ELF-1 (cell line): ENCODE measurements around the gene ULBP3.
"Not testable (repeated sequence)": the region's sequence is repeated elsewhere in the genome, so short reads cannot be mapped to it uniquely, and the experiment has no call there.

Experiments used
- DNase-seq: peaks from one replicate; pipeline ENCODE4 v3.0.0-alpha.2; 2016; ENCODE audit warnings: low read depth, low spot score

The ULBP3 gene

DNA sequence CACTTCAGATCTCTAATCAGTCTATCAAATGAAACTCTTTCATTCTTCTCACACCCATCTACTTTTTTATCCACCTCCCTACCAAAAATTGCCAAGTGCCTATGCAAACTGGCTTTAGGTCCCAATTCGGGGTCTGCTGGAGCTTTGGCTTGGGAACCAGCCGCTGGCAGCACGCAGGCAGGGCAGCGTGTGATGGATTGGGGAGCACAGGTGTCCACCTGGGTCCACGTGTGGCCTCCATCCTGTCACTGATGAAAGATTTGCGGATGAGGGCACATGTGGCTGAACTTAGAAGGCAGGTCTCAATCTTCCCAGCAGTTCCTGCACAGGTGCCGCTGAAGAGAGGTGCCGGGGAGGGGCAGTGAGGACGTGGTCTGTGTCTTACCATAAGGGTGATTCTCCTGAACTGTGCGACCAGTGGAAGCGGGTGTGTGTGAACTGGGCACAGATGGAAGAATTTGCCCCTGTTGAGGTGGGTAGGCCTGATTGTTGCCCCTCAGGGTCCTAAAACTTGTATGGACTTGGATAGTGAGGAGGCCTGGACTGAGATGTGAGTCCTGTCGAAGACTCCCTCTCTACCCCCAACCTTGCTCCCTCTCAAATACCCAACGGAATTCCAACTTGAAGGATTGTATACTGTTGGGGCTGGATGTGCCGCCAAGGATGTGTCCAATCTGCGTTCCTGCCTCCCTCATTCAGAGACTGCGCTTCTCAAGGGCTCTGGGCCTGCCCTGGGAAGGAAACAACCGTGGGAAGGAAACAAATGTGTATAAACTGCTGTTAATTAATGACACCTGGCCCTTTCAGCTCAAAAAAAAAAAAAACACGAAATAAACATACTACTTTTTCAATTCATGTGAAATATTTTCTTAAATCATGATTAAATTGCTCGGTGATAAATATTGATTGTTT, 25.2 kb downstream of the ULBP3 start:
- no peak for DNase-seq

DNA sequence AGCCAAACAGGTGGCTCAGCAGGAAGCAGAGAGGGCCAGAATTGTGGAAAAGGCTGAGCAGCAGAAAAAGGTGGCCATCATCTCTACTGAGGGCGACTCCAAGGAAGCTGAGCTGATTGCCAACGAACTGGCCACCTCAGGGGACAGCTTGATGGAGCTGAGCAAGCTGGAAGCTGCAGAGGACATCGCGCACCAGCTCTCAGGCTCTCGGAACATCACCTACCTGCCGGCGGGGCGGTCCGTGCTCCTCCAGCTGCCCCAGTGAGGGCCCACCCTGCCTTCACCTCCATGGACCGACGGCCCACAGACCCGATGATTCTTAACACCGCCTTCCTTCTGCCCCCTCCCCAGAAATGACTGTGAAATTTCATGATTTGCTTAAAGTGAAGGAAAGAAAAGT, 25.8 kb downstream of the ULBP3 start:
- DNase-seq = no peak

DNA sequence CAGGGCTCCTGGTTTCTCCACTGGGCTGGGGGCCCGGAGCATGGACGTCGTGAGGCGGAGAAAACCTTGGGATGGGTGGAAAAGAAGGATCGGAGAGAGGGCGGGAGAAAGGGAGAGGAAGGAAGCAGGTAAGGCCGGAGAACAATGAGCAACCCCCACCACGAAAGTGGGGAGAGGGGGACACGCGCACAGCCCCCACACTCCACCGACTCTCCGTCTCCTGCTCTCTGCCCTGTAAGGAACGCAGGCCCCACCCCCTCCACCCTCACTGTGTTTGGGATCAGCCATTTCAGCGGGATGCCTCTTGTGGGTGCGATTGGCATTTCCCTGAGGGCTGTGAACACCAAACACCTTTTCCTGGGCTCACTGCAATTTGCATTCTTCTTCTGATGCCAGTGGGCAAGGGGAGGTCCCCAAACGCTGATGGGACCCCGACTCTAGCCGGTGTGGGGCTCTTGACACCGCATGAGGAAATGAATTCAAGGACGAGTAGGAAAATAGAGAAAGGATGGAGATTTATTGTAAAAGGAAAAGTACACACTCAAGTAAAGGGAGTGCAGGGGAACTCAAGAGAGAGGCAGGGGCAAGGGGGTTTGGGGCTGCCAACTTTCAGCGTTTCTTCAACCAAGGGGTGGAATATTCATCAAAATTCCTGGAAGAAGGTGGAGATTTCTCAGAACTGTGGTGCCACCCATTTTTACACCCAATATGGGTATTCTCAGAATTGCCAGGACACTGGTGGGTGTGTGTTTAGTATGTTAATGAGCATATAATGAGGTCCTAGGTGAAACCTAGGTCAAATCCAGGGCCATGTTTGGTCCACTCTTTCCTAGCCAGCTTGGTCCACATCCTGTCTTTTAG, 30.5 kb downstream of the ULBP3 start:
- DNase-seq = no peak

DNA sequence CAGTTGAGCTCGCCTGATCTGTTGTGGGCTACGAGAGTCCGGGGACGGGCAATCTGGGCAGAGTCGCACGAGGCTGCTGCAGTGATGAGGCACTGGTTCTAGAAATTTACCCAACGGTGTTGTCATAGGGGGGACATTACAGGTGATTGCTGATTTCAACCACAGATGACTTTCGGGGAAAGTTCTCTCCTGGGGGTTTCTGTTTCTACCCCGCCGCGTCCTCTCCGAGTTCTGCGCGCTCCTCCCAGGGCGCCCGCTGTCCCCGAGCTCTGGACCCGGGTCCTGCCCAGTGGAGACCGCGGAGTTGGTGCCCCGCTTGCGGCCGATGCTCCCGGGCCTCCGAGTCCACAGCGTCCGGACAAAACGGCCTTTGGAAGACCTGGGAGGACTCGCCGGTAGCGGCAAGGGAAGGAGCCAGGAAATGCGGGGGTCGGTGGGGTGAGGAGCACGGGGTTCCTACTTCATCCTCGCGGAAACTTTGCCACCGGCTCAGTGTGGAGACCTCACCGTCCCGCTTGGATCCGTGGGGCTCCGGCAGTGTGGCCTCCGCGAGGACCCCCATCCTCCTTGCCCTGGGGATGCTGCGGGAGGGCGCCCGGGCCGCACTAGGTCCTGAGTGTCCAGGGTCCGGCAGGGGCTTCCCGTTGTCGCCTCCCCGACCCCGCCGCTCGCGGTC, 31.3 kb downstream of the ULBP3 start:
- DNase-seq = no peak

DNA sequence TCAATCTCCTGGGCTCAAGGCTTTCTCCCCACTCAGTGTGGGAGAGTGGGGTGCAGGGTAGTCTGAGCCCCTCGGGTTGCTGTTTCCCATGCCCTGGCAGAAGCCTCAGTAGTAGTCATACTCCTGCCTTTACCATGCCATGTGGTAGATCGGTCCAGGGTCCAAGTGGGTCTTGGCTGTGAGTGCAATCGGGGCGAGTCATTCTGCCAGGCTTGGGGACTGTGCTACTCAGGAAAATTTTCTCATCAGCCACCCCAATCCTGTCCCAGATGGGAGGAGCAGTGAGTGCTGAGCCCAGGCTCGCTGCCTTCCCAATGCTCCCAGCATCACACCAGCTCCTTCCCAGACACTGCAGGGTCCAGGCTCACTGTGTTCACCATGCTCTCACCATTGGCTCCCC, 32.8 kb downstream of the ULBP3 start:
- DNase-seq = no peak

DNA sequence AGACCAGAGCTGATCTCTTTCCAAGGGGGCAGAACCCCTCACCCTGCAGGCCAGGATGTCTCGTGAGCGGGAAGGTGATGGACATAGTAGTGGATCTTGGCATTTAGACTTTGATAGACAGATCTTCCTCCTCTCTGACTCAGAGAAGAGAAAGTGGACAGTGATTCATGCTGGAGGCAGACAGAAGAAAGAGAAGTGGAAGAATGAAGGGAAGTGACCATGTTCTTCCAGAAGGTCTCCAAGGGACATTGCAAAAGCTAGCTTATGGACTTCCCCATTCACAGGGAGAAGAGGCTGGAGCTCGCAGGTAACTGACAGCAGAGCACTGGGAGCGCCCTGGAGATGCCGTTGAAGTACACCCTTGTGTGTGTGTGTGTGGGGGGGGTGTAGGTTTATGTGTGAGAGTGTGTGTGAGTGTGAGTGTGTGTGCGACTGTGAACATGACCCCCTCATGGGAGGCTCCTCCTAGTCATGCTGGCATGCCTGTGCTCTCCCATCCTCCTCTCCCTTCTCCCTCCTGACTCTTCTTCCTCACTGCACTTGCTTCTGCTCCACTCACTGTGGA, 35.6 kb downstream of the ULBP3 start:
- DNase-seq = no peak

DNA sequence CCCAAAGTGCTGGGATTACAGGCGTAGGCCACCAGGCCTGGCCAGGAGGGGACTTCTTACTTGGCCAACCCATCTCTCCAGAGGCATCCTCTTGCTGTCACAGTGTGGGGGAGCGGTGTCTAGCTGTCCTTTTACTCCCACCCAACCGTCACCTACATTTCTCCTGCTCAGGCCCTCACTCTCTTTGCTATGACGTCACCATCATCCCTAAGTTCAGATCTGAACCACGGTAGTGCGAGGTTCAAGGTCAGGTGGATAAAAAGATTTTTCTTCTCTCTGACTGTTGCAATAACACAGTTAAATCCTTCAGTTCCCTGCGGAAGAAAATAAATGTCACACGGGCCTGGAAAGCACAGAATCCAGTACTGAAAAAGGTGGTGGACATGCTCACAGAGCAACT, 36.3 kb downstream of the ULBP3 start:
- DNase-seq = no peak

DNA sequence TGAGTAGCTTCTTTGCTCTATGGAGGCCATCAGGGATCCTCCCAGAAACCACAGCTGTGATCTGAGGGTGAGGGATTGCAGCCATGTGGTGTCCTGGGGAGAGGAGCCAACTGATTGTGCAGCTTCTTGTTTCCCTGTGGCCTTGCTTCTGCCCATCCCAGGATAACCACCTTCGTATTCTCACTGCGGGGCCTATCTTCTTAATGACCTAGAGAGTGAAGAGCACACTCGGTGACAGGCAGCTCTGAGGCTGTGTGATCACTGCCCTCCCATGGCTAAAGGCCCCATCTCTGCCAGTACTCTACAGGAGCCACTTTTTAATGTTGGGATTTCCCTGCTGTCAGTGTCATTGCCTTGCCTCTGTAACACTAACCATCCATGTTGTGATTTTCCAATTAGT, 38.3 kb downstream of the ULBP3 start:
- no peak for DNase-seq

DNA sequence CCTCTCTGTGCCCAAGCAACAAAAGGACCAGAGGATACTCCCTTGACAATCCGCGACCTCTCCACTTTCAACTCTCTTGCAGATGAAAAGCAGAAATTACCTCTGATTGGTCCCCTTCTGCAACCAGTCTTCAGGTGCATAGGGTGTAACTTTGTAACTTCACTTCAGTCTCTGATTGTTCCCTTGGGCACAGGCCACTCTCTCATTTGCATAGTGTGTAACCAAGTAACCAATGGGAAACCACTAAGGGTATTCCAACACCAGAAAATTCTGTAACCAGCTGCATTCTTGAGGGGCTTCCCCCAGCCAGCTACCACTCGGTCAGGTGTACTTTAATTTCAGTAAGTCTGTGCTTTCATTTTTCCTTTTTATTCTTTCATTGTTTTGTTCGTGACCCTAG, 39.2 kb downstream of the ULBP3 start:
- no peak for DNase-seq

DNA sequence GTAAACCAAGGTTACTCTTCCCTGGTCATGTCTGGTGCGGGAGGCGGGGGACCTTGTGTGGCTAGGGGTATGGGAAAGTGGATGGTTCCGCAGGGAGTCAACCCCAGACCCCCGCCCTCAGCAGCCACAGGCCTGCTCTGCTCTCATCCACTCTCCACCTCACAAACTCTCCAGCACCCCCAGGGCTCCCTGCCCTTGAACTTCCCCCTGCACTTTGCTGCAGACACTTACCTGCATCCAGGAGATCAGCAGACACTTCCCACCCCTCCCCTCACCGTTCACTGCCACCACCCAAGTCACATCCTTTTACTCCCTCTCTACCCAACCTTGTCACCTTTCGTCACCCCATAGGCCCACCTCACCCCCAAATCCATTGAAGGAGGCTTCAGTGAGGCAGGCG, 39.6 kb downstream of the ULBP3 start:
- DNase-seq = no peak

DNA sequence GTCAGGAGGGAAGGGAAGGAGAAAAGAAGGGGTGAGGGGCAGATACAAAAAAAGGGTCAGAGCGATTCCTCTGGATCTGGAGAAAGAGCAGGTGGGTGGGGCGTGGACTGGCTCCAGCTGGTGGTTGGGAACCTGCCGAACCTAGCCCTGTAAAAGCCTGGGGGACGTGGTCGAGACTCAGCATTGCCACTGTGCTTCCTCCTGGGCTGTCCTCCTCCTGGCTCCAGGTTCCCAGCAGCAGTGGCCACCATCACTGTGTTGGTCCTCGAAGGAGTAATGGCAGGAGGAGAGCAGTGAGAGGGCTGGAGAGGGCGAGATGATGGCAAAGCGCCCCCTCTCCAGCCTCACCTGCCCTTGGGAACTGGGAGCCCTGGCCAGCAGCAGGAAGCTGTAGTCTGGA, 40.1 kb downstream of the ULBP3 start:
- DNase-seq = no peak

DNA sequence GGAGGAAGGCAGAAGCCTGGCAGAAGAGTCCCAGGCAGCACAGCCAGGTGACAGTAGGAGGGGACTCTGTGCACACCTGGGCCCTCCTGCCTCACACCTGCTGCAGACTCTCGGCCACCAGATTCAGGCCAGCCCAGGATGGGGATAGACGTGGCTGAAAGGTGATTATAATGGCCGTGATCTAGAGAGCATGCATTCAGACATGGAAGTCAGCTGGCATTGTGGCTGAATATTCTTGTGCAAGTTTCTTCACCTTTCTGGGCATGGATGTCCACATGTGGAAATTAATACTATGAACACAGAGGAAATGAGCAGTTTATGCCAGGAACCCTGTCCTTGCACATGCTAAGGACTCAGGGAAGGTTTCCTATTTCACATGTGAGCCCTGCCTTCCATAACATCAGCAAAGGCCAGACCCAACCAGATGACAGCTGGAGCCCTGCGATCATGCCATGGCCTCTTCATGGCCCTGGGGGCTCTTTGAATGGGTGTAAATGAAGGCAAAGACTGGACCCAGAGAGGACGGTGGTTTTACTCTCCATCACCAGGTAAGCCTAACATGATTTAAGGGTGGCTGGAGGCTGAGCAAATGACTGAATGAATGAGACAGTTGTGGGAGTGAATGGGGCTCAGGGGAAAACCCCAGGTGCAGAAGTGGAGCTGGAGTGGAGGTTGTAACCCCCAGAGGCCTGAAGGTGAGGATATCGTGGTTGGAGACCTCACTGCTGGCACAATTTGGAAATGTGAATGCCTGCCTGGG, 40.9 kb downstream of the ULBP3 start:
- no peak for DNase-seq

DNA sequence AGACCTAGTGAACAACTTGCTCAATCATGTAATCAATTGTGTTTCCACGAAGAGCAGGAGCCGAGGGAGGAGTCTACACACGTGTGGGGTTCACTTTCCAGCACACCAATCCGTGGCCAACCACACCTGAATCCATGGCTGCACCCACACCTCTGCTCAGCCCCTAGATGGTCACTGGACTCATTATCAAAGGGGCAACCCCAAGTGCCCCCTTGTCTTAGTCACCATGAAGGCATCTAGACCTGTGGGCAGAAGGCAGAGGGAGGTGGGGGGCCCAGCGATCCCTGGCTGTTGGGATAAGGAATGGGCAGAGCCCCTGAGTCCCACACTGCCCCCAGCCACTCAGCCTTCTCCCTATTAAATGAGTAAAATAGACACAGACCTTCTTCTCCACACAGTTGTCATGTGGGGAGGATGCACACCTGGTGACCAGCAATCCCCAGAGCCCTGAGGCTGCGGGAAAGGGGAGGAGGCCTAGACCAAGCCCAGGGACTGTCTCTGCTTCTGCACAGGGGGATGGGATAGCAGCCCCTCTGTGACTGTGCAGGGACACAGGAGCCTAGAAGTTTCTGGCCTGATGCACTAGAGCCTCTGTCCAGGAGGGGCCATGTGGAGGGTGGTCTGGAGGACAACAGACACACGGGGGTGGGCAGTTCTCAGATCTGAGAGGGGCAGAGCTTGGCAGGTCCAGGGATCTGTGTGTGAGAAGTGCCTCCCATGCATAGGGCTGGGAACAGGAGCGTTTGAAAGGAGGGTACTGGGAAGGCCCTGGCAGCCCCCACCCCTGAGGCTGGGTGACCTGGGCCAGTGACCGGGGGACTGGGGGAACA, 41.7 kb downstream of the ULBP3 start:
- no peak for DNase-seq

DNA sequence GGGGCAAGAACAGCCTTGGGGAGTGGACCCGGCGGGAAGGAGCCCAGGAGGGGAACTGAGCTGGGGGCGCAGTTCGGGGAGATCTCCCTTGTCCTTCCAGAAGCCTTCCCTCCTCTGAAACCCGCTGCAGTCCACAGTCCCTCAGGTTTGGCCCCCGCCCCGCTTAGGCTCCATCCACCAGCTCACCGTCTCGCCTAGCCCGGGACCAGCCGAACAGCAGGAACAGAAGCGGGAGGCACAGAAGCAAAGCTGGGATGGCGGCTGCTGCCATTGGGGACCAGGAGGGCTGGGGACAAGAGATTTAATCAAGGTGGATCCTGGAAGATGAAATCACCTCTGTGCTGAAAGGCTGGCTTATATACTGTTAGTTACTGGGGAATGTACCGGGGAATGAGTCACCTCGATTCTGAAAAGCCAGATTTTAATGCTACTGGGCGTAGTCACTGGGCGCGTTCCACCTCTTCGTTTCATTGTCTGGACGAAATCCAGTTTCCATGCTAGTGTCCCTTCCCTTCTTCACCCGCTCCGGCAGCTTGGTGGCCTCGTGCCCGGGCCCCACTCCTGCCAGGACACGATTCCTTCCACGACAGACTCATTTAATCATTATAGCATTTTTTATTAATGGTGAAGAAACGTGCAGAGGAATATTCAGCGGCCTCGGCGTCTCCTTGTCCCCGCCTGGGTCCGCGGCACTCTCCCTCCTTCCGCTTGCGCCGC, 43.6 kb downstream of the ULBP3 start, which contains the start of gene RAET1L:
RAET1L (minus strand) TSS at position 332 of the 717 bp plus-strand sequence; CDS start at position 271, 61 bp downstream.
- DNase-seq = no peak

DNA sequence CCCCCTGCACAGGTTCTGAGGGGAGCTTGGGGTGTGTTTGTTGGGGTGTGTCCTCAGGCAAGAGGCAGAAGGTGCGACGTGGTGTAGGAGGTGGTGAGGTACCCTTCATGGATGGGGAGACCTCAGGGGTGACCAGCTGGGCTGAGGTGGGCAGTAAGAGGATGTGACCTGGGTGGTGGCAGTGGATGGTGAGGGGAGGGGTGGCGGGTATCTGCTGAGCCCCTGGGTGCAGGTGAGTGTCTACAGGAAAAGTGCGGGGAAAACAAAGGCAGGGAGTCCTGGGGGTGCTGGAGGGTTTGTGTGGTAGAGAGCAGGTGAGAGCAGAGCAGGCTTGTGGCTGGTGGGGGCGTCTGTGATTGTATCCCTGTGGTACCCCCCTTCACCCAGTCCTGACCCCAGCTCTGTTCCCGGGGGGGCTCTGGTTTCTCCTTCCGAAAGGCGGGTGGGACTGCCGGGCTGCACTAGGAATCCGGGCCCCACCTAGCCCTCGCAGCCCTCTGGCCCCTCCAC, 44.2 kb downstream of the ULBP3 start:
- no peak for DNase-seq

DNA sequence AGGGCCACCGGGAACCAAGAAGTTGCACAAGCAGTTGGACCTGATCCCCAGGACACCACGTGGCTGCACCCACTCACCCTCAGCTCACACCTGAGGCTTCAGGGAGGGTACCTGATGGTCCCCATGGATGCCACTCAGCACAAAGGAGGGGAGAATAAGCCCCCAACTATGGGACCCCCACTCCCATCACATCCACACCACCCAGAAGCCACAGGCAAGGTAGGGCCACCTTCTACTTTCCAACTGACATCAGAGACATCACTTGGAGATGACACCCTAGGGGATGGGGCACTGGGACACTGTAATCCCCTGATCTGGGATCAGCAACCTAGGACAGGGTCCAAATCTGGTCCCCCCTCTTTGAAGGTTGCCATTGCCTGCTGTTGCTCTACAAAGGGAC, 44.9 kb downstream of the ULBP3 start:
- DNase-seq = not testable (repeated sequence)

DNA sequence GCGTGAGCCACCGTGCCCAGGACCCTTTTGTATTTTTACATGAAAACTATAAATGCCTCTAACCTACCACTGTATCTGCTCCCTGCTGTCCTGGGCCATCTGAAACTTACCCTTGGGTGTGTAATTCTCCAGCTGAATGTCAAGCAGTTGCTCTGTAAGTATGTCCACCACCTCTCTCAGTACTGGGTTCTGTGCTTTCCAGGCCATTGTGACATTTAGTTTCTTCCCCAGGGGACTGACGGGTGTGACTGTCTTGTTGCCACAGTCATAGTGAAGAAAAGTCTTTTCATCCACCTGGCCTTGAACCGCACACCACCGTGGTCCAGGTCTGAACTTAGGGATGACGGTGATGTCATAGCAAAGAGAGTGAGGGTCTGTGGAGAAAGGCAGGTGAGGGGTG, 47.1 kb downstream of the ULBP3 start:
- DNase-seq = not testable (repeated sequence)

DNA sequence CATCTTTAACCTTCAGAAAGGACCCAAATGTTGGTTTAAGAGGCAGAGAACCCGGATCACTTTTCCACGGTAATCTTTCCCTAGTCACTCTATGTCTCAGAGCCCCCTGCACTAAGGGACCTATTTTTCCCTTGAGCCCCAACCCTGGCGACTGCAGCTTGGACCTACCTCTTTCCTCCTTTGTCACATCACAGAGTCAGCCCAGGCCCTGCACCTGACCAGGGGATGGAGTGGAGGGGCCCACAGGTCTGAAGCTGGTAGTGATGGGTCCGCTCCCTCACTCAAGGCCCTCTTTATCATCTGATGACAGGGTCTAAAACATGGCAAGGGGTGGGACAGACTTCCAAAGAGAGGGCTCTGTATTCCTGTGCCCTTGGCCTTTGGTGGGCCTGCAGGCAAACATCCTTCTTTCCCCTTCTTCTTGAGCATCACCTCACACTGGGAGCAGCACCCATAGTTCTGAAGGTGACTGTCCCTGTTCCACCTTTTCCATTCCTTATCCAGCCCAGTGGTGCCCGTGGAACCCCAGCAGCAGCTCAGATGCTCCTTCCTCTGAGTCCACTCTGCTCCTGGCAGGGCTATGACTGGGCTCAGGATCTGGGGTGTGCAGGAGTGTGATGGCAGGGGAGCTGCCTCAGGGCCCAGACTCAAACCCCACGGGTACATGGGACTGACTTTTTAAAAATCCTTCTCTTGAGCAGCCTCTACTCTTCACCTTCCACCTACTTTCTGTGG, 49.9 kb downstream of the ULBP3 start:
- DNase-seq = no peak

DNA sequence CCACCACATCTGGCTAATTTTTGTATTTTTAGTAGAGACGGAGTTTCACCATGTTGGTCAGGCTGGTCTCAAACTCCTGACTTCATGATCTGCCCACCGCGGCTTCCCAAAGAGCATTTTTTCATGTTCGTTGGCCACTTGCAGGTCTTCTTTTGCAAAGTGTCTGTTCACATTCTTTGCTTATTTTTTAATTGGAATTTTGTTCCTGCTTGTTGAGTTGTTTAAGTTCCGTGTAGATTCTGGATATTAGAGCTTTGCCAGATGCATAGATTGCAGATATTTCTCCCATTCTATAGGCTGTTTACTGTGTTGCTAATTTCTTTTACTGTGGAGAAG, 51.8 kb downstream of the ULBP3 start:
- not testable (repeated sequence) for DNase-seq
